MG63 (cell line): ENCODE measurements around the gene PPP2R5E. TPM values are rescaled to one million over a fixed set of nuclear protein-coding genes. Genes with fewer than 3 reads are reported as not detected.

Experiments
- DNase-seq: peaks from one replicate; pipeline ENCODE4 v3.0.0-alpha.2; 2020
- H3K27me3 ChIP-seq: fragments of 250-450 bp; sonication (Bioruptor Pico); 2 replicates; pipeline ENCODE4 v1.5.1; 2020; ENCODE audit warnings: mild to moderate bottlenecking, moderate library complexity
- H3K36me3 ChIP-seq: fragments of 250-450 bp; sonication (Bioruptor Pico); 2 replicates; pipeline ENCODE4 v1.5.1; 2020; ENCODE audit warnings: mild to moderate bottlenecking, moderate library complexity
- H3K4me3 ChIP-seq: fragments of 250-450 bp; sonication (Bioruptor Pico); 2 replicates; pipeline ENCODE4 v1.5.1; 2020; ENCODE audit warnings: mild to moderate bottlenecking, moderate library complexity
- H3K9me3 ChIP-seq: fragments of 250-450 bp; sonication (Bioruptor Pico); 2 replicates; pipeline ENCODE4 v1.5.1; 2020; ENCODE audit warnings: mild to moderate bottlenecking, moderate library complexity
- total RNA-seq: library from RNA; depleted of rRNA; stranded (reverse); fragments of >200 nt; shearing (Covaris generic); gene quantifications from 2 replicates; pipeline ENCODE4 v1.2.3, GENCODE V29; 2014; ENCODE audit warnings: low replicate concordance

Gene PPP2R5E
- total RNA-seq, 1 experiment from 2014 or later: 9.2 TPM

DNA sequence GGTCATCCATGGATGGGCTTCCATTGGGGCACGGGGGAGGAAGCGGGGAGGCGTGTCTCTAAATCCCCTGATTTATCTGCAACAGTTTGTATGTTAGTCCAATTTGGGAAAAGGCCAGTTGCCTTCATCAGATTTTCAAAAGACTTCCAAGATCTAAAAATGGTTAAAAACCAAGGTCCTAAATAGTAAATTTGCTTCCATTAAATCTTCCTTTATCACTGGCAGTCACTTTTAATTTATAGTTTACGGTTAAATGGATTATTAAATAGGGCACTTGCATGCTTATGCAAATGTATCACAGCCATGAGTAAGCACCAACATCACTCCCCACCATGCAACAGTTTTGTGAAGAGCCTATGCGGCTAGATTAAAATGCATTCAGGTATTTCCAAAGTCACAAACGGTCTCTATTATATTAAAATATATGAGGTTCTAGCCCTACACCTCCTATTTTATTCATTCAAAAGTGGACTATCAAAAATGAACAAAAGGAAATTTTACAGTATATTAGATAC is 116.3 kb downstream of the PPP2R5E start:
- DNase-seq: no peak
- Histone ChIP-seq H3K27me3 (no peaks in the 10 kb centered on the region), H3K36me3 (no peaks in the 10 kb centered on the region), H3K9me3 (no peaks in the 10 kb centered on the region), H3K4me3 (no peak overlapping the region)

- Histone ChIP-seq H3K9me3 (no peaks in the 10 kb centered on the region), H3K4me3 (no peak overlapping the region), H3K27me3 (no peaks in the 10 kb centered on the region), H3K36me3 (no peaks in the 10 kb centered on the region)
- no peak for DNase-seq
These were observed 119.3 kb downstream of the PPP2R5E start for GRCh38 chr14:63423889-63424288.

DNA sequence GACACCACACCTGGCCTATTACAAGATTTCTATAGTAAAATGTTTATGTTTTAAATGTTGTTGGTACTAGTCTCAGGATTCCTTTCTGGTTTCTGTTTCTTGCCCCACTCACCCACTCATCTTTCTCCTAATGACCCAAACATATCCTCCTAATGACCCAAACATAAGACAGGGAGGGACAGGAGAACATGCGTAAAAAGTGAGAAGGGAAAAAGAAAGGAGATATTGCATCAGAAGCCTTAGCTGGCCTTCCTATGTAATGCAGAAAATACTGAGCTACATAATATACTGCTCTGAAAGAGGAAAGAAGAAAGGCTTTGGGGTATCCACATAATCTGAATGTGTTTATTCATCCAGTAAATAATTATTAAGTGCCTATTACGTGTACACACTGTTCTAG is 119.8 kb downstream of the PPP2R5E start:
- Histone ChIP-seq H3K9me3 (no peaks in the 10 kb centered on the region), H3K36me3 (no peaks in the 10 kb centered on the region), H3K4me3 (no peak overlapping the region), H3K27me3 (no peaks in the 10 kb centered on the region)
- DNase-seq: no peak

DNA sequence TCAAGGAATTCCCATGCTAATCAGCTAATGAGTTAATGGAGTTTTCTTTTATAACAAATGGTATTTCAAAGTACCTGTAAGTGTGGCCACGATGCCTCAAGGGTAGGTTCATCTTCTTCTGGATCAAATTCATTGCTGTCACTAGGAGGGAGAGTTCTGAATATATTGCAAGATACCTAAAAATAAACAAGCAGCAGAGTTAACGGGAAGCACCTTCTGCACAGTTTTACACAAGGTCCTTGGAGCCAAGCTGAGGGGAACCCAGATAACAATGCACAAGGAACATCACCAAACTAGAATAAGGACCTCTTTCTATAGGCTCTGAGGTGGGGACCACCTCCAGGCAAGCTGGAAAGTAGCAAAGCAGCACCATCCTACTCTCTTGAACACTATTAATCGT is 121.3 kb downstream of the PPP2R5E start:
- no peaks in the 10 kb centered on the region for H3K27me3 ChIP-seq
- H3K4me3 ChIP-seq: no peak overlapping the region
- H3K36me3 ChIP-seq: no peaks in the 10 kb centered on the region
- no peak for DNase-seq
- no peaks in the 10 kb centered on the region for H3K9me3 ChIP-seq

DNA sequence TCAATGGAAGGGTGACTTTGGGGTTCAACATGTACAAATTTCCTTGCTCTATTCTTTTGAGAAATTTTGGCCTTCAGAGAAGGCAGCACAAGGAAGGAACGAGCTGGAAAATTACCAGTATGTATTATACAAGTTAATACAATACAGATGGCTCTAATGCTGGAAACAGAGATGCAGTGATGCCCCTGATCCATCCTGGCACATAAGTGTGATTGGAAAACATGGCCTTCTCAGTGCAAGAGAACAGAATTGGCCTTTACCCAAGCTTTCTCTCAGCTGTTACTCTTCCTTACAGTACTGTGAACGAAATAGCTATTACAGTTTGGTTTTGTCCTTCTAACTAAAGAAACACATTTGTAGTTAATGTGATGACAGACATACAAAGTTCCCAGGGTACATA is 122.0 kb downstream of the PPP2R5E start:
- Histone ChIP-seq H3K4me3 (no peak overlapping the region), H3K9me3 (no peaks in the 10 kb centered on the region), H3K27me3 (no peaks in the 10 kb centered on the region), H3K36me3 (no peaks in the 10 kb centered on the region)
- no peak for DNase-seq

- no peak for DNase-seq
- Histone ChIP-seq H3K9me3 (no peaks in the 10 kb centered on the region), H3K27me3 (no peaks in the 10 kb centered on the region), H3K36me3 (no peaks in the 10 kb centered on the region), H3K4me3 (no peak overlapping the region)
These were observed 125.2 kb downstream of the PPP2R5E start for GRCh38 chr14:63418020-63418419.

- H3K36me3 ChIP-seq: no peaks in the 10 kb centered on the region
- H3K4me3 ChIP-seq: no peak overlapping the region
- DNase-seq: no peak
- H3K9me3 ChIP-seq: no peaks in the 10 kb centered on the region
- no peaks in the 10 kb centered on the region for H3K27me3 ChIP-seq
These were observed 130.2 kb downstream of the PPP2R5E start for GRCh38 chr14:63413009-63413408.

GRCh38 chr14:63406333-63406732 is 136.8 kb downstream of the PPP2R5E start:
- no peak for DNase-seq
- H3K4me3 ChIP-seq: no peak overlapping the region
- no peaks in the 10 kb centered on the region for H3K9me3 ChIP-seq

DNA sequence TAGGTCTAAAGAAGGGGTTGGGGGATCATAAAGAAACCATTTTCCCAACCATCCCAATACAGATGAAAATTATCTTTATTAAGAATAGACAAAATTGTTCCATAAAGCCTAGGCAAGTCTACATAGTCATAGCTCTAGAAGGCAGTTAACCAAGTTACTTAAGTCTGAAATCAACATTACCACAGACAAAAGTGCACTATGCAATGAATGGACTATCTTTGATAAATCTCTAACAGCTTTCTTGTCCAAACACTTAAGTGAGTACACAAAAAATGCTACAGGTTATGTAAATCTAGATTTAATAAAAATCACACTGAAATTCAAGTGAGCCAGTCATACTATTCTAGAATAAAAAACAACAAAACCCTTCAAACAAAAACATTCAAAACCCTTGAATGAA is 137.5 kb downstream of the PPP2R5E start:
- DNase-seq: no peak
- Histone ChIP-seq H3K27me3 (no peaks in the 10 kb centered on the region), H3K9me3 (no peaks in the 10 kb centered on the region), H3K36me3 (no peaks in the 10 kb centered on the region), H3K4me3 (no peak overlapping the region)

More at GRCh38 chr14:63406333-63406732, 136.8 kb downstream of the PPP2R5E start:
- Histone ChIP-seq H3K36me3 (no peaks in the 10 kb centered on the region), H3K27me3 (no peaks in the 10 kb centered on the region)

- no peaks in the 10 kb centered on the region for H3K27me3 ChIP-seq
- no peak for DNase-seq
- H3K4me3 ChIP-seq: no peak overlapping the region
- H3K36me3 ChIP-seq: no peaks in the 10 kb centered on the region
- H3K9me3 ChIP-seq: no peaks in the 10 kb centered on the region
These were observed 138.3 kb downstream of the PPP2R5E start for GRCh38 chr14:63404906-63405305.

GRCh38 chr14:63401646-63402045 is 141.5 kb downstream of the PPP2R5E start:
- H3K4me3 ChIP-seq: no peak overlapping the region
- H3K36me3 ChIP-seq: 0 out of 2 replicates have a peak, but pooled peaks cover 4% of the 10 kb centered on the region
- no peak for DNase-seq
- no peaks in the 10 kb centered on the region for H3K9me3 ChIP-seq
- H3K27me3 ChIP-seq: no peaks in the 10 kb centered on the region

- H3K36me3 ChIP-seq: 0 out of 2 replicates have a peak, but pooled peaks cover 4% of the 10 kb centered on the region
- no peaks in the 10 kb centered on the region for H3K9me3 ChIP-seq
- DNase-seq: no peak
- H3K27me3 ChIP-seq: no peaks in the 10 kb centered on the region
- H3K4me3 ChIP-seq: no peak overlapping the region
These were observed 144.2 kb downstream of the PPP2R5E start for GRCh38 chr14:63398952-63399351.

GRCh38 chr14:63394841-63395240 is 148.3 kb downstream of the PPP2R5E start:
- no peak for DNase-seq
- Histone ChIP-seq H3K4me3 (no peak overlapping the region), H3K9me3 (no peaks in the 10 kb centered on the region), H3K36me3 (peaks cover 6% of the 10 kb centered on the region; the same call in 1 of the 2 replicates), H3K27me3 (no peaks in the 10 kb centered on the region)

DNA sequence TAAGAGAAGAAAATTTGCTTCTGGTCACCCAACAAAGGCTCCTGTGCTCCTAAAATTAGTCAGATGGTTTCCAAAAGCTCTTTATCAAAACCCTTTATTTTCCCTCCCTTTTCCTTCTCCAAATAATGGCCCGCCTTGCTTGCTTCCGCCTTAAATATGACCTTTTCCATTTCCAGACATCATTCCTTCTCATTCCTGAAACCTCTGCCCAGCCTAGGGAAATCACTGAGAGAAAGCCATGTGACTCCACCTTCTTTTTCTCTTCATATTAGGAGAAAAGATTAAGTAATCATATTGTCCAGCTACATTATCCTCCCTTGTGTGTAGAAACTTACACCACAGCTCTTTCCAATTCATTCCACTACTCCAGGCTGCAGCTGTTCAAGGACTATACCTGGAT is 148.7 kb downstream of the PPP2R5E start:
- Histone ChIP-seq H3K9me3 (no peaks in the 10 kb centered on the region), H3K4me3 (no peak overlapping the region), H3K27me3 (no peaks in the 10 kb centered on the region), H3K36me3 (peaks cover 6% of the 10 kb centered on the region; the same call in 1 of the 2 replicates)
- no peak for DNase-seq

DNA sequence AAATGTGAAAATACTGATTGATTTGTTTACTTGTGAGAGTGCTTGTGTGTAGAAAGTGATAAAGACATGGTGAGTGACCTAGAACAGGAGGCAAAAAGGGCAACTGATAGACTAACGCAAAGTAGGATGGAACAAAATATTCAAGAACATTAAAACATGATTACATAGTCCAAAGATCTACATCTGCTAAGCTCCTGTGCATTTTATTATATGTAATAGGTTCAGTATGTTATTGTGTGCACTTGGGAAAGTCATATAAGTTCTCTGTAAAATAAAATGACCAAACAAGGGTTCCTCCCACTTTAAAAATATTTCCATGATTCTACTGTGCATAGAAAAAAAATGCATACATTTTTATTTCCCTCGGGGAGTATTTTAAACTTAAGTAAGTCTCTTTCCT is 150.2 kb downstream of the PPP2R5E start:
- Histone ChIP-seq H3K27me3 (no peaks in the 10 kb centered on the region), H3K36me3 (peaks cover 2% of the 10 kb centered on the region; the same call in 1 of the 2 replicates), H3K9me3 (no peaks in the 10 kb centered on the region), H3K4me3 (no peak overlapping the region)
- no peak for DNase-seq

- DNase-seq: no peak
- no peak overlapping the region for H3K4me3 ChIP-seq
- H3K36me3 ChIP-seq: peaks cover 2% of the 10 kb centered on the region; the same call in 1 of the 2 replicates
- H3K27me3 ChIP-seq: no peaks in the 10 kb centered on the region
- no peaks in the 10 kb centered on the region for H3K9me3 ChIP-seq
These were observed 150.9 kb downstream of the PPP2R5E start for GRCh38 chr14:63392236-63392635.

DNA sequence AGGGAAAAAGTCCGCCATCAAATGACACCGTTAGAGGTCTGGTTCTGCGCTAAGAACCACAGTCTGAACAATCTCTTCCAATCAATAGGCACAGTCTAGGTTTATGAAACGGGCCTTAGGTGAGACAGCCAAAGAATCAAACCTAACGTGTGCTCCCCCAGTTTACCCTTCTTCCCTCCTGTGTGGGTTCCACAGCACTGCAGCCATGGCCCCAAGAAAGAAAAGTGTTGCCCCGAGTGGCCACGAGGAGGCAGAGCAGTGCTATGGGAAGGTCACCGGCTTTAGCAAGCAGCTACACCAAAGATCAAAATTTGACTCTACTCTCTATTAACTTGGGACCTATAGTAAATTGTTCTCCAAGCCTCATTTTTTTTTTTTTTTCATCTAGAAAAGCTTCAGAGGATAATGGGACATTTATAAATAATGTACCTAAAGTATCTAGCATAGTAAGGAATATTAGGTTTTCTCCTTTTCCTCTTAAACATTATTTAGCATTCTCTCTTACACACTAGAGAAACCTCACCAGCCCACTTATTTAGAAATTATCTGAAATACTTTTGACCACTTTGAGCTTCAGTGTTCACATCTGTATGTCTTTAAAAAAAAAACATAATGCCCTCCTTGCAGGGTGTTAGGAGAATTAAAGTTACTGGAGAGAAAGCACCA is 154.3 kb downstream of the PPP2R5E start:
- Histone ChIP-seq H3K9me3 (no peaks in the 10 kb centered on the region), H3K4me3 (no peak overlapping the region), H3K36me3 (peaks cover 2% of the 10 kb centered on the region; the same call in 1 of the 2 replicates), H3K27me3 (no peaks in the 10 kb centered on the region)
- DNase-seq: peak; percentile 29

DNA sequence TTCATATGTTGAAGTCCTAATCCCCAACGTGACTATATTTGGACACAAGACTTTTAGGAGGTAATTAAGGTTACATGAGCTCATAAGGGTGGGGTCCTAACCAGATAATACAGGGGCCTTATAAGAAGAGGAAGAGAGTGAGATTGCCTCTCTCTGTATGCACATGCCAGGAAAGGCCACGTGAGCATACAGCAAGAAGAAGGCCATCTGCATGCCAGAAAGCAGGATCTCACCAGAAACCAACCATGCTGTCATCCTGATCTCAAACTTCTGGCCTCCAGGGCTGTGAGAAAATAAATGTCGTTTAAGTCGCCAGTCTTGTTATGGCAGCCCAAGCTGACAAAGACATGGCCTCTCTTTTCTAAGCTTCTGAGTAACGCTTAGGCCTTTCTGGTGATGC is 155.5 kb downstream of the PPP2R5E start:
- no peaks in the 10 kb centered on the region for H3K36me3 ChIP-seq
- H3K4me3 ChIP-seq: no peak overlapping the region
- no peaks in the 10 kb centered on the region for H3K27me3 ChIP-seq
- no peaks in the 10 kb centered on the region for H3K9me3 ChIP-seq
- no peak for DNase-seq
